Astrocyte (in vitro differentiated cells and primary cell): ENCODE results near the gene UNC5B.
A peak's percentile ranks its signal among the peaks of the same experiment; 100 is the strongest.

Experiments used
- EZH2 ChIP-seq: IDR thresholded peaks from 2 replicates; pipeline ENCODE4 v1.6.1; 2012; ENCODE audit warnings: mild to moderate bottlenecking, low read length, inconsistent platforms; ENCODE audit not compliant: insufficient read depth
- TF ChIP-seq, protein P1 (sequence below): IDR thresholded peaks from 2 replicates; pipeline ENCODE4 v1.5.1; 2011; ENCODE audit warnings: low read depth, mild to moderate bottlenecking, inconsistent platforms, low read length, moderate library complexity; ENCODE audit not compliant: insufficient read depth

- TF ChIP-seq, protein P1, sequence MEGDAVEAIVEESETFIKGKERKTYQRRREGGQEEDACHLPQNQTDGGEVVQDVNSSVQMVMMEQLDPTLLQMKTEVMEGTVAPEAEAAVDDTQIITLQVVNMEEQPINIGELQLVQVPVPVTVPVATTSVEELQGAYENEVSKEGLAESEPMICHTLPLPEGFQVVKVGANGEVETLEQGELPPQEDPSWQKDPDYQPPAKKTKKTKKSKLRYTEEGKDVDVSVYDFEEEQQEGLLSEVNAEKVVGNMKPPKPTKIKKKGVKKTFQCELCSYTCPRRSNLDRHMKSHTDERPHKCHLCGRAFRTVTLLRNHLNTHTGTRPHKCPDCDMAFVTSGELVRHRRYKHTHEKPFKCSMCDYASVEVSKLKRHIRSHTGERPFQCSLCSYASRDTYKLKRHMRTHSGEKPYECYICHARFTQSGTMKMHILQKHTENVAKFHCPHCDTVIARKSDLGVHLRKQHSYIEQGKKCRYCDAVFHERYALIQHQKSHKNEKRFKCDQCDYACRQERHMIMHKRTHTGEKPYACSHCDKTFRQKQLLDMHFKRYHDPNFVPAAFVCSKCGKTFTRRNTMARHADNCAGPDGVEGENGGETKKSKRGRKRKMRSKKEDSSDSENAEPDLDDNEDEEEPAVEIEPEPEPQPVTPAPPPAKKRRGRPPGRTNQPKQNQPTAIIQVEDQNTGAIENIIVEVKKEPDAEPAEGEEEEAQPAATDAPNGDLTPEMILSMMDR = no peak
- peak; percentile 53 for TF ChIP-seq EZH2
These were observed 2.4 kb upstream of the UNC5B start for GRCh38 chr10:71209731-71210541.
